Progenitor cell of endocrine pancreas (in vitro differentiated cells): Measurements from ENCODE around the gene SLC35G1. TPM values are rescaled to one million over a fixed set of nuclear protein-coding genes. Genes with fewer than 3 reads are reported as not detected.

ENCODE experiments used
- DNase-seq: peaks from one replicate; pipeline ENCODE4 v3.0.0; 2021; ENCODE audit warnings: low spot score; ENCODE audit not compliant: unreplicated experiment
- H3K27ac Mint-ChIP-seq: 2 replicates; pipeline ENCODE4 v1.8.0; 2021; ENCODE audit warnings: mild to moderate bottlenecking, moderate library complexity, mixed read lengths
- H3K27me3 Mint-ChIP-seq: 2 replicates; pipeline ENCODE4 v1.8.0; 2021; ENCODE audit warnings: mixed read lengths
- H3K36me3 Mint-ChIP-seq: 2 replicates; pipeline ENCODE4 v1.8.0; 2022; ENCODE audit warnings: mixed read lengths; ENCODE audit not compliant: insufficient read depth
- H3K4me1 Mint-ChIP-seq: 2 replicates; pipeline ENCODE4 v1.8.0; 2021; ENCODE audit warnings: low read depth, mixed read lengths
- H3K4me3 Mint-ChIP-seq: 2 replicates; pipeline ENCODE4 v1.8.0; 2021; ENCODE audit warnings: low read depth, mild to moderate bottlenecking, moderate library complexity, mixed read lengths
- H3K9me3 Mint-ChIP-seq: 2 replicates; pipeline ENCODE4 v1.8.0; 2021; ENCODE audit warnings: low read depth, mixed read lengths
- total RNA-seq: library from RNA; stranded (reverse); gene quantifications from 2 replicates; pipeline ENCODE4 v1.2.1, GENCODE V29; 2021
- TF ChIP-seq, protein P1 (sequence below): fragments of 200-600 bp; sonication (generic); IDR thresholded peaks from one replicate; pipeline ENCODE4 v1.5.0; 2021; ENCODE audit warnings: antibody characterized with exemption, mild to moderate bottlenecking; ENCODE audit not compliant: unreplicated experiment

SLC35G1 gene
- total RNA-seq, 1 donor from 2014 or later = 7.3 TPM

DNA sequence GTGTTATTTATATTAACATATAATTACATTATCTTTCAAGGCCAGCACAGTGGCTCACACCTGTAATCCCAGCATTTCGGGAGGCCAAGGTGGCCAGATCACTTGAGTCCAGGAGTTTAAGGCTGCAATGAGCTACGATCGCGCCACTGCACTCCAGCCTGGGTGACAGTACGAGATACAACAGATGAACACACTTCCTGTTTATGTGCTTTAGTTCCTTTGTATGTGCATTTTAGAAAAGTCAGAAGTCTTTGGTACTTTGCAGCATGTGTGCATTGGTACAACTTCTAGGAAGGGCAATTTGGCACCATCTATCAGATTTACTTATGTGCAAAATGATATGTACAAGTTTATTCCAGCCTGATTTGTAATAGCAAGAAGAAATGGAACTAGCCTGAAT lies 13.3 kb downstream of the SLC35G1 start:
- no peaks in the 10 kb centered on the region for H3K9me3 Mint-ChIP-seq
- H3K4me1 Mint-ChIP-seq = peaks cover 1% of the 10 kb centered on the region
- H3K27ac Mint-ChIP-seq = no peak overlapping the region
- TF ChIP-seq, protein P1, sequence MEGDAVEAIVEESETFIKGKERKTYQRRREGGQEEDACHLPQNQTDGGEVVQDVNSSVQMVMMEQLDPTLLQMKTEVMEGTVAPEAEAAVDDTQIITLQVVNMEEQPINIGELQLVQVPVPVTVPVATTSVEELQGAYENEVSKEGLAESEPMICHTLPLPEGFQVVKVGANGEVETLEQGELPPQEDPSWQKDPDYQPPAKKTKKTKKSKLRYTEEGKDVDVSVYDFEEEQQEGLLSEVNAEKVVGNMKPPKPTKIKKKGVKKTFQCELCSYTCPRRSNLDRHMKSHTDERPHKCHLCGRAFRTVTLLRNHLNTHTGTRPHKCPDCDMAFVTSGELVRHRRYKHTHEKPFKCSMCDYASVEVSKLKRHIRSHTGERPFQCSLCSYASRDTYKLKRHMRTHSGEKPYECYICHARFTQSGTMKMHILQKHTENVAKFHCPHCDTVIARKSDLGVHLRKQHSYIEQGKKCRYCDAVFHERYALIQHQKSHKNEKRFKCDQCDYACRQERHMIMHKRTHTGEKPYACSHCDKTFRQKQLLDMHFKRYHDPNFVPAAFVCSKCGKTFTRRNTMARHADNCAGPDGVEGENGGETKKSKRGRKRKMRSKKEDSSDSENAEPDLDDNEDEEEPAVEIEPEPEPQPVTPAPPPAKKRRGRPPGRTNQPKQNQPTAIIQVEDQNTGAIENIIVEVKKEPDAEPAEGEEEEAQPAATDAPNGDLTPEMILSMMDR = no peak
- H3K36me3 Mint-ChIP-seq = peaks cover 3% of the 10 kb centered on the region
- no peaks in the 10 kb centered on the region for H3K27me3 Mint-ChIP-seq
- no peak for DNase-seq
- no peak overlapping the region for H3K4me3 Mint-ChIP-seq

DNA sequence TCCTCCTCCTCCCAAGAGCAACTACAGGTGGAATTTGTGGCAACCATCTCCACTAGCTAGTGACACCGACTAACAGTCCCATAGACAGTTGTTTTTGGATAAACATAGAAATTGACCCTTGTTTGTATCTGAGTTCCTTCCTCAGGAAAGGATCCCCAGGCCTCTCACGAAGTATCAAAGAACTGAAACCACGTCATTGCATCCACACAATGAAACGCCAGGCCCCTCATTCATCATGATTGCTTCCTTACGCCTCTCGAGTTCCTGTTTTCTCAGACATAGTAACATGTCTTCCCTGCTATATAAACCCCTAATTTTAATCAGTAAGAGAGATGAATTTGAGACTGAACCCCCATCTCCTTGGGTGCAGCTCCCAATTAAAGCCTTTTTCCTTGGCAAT lies 18.1 kb downstream of the SLC35G1 start:
- TF ChIP-seq, protein P1 = no peak
- no peaks in the 10 kb centered on the region for H3K27me3 Mint-ChIP-seq
- peaks cover 3% of the 10 kb centered on the region for H3K36me3 Mint-ChIP-seq
- no peak overlapping the region for H3K4me3 Mint-ChIP-seq
- peaks cover 17% of the 10 kb centered on the region for H3K4me1 Mint-ChIP-seq
- no peaks in the 10 kb centered on the region for H3K9me3 Mint-ChIP-seq
- no peak overlapping the region for H3K27ac Mint-ChIP-seq
- no peak for DNase-seq

DNA sequence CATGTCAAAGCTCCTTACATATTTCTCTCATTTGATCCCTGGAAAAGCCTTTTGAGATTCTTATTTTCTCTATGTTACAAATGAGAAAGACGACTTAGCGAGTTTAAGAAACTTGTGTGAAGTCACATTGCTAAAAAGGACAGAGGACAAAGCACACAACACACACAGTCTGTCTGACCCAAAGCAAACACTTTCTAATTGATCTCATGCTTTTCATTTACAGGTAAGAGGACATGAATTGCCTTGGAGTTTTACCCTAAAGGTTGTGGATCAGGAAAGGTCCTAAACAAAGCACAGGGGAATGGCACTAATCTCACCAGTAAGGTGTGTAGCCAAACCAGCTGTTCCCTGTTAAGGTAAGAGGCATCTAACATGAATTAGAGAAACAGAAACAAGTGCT lies 18.7 kb downstream of the SLC35G1 start:
- H3K27me3 Mint-ChIP-seq = no peaks in the 10 kb centered on the region
- no peaks in the 10 kb centered on the region for H3K9me3 Mint-ChIP-seq
- H3K27ac Mint-ChIP-seq = peak overlapping the region; percentile 22
- H3K4me3 Mint-ChIP-seq = no peak overlapping the region
- TF ChIP-seq, protein P1 = no peak
- no peak for DNase-seq
- no peaks in the 10 kb centered on the region for H3K36me3 Mint-ChIP-seq
- peaks cover 19% of the 10 kb centered on the region for H3K4me1 Mint-ChIP-seq

DNA sequence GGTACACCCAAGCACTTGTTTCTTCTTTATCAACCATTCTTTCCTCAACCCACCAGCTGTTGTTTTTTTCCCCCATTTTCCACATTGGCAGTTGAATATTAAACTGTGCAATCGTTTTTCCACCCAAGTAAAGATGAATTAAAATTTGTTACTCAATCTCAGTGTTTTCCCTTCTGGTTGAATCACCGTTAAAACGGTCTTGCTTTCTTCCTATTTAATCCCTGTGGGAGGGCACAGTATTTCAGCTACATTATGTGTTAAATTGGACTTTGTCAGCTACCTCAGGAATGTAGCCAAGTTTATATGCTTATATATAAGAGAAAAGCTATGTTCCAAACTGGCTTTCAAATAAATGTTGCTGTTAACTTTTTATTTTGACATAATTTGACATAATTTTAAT lies 19.9 kb downstream of the SLC35G1 start:
- H3K4me1 Mint-ChIP-seq = peaks cover 22% of the 10 kb centered on the region
- DNase-seq = no peak
- no peaks in the 10 kb centered on the region for H3K36me3 Mint-ChIP-seq
- no peak overlapping the region for H3K4me3 Mint-ChIP-seq
- H3K27me3 Mint-ChIP-seq = no peaks in the 10 kb centered on the region
- TF ChIP-seq, protein P1 = no peak
- H3K27ac Mint-ChIP-seq = no peak overlapping the region
- H3K9me3 Mint-ChIP-seq = no peaks in the 10 kb centered on the region

DNA sequence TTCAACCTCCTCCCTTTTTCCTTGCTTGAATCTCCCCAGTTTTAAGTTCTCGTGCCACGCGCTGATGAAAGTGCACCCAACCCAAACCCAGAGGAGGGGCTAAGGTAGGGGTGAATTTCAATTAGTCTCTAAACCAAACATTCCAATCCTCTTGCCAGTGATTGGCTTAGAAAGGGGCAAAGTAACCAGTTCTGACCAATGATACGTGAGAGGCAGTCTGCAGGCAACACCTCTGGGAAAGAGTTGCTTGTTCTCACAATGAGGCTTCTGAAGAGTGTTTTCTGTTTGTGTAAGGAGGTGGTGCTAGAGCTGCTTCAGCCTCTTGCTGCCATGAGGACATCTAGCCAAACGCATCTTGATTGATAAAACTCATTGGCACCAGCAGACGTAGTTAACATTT lies 21.8 kb downstream of the SLC35G1 start:
- no peak overlapping the region for H3K27ac Mint-ChIP-seq
- H3K36me3 Mint-ChIP-seq = no peaks in the 10 kb centered on the region
- H3K27me3 Mint-ChIP-seq = no peaks in the 10 kb centered on the region
- DNase-seq = no peak
- H3K4me1 Mint-ChIP-seq = peaks cover 22% of the 10 kb centered on the region
- H3K9me3 Mint-ChIP-seq = no peaks in the 10 kb centered on the region
- H3K4me3 Mint-ChIP-seq = no peak overlapping the region
- TF ChIP-seq, protein P1 = no peak
